ENCODE results near the gene MT1F. TPM values are rescaled to one million over a fixed set of nuclear protein-coding genes. Genes with fewer than 3 reads are reported as not detected.

Gene MT1F
- total and polyA plus RNA-seq, 2 of the 4 experiments (the other 2 are of a cell fraction), result 0.56 TPM; not detected in 1

- Histone ChIP-seq H3K14ac (replicated peaks; ENCODE audit: low read depth, low read length) (peak overlapping the region; percentile 81; the same call in 1 of the 2 replicates), H3K23ac (ENCODE audit: low read depth, low read length) (peak overlapping the region; percentile 72; the same call in 1 of the 2 replicates), H3K9ac (ENCODE audit: low read depth, low read length) (no peak overlapping the region), H3K9me3 (ENCODE audit: control insufficient read depth, insufficient read depth, low read length) (no peaks in the 10 kb centered on the region), H3K4ac (ENCODE audit: low read depth, low read length) (peak overlapping the region; percentile 93), H2BK20ac (ENCODE audit: low read depth, low read length) (peak overlapping the region; percentile 96; the same call in 1 of the 2 replicates), H3K27me3 (ENCODE audit: control insufficient read depth, insufficient read depth, low read length) (no peaks in the 10 kb centered on the region), H2AK5ac (ENCODE audit: low read depth, low read length) (peak overlapping the region; percentile 99), H3K4me3 (ENCODE audit: insufficient read depth, low read depth, low read length) (no peak overlapping the region), H3K9me1 (ENCODE audit: insufficient read depth, low read length) (peaks cover 24% of the 10 kb centered on the region), H4K8ac (ENCODE audit: low read depth in 2 of 2, low read length in 2 of 2) (peak overlapping the region; percentile 75 to 78; a peak in 3 of 4 replicates), H4K20me1 (ENCODE audit: insufficient read depth, low read length) (no peaks in the 10 kb centered on the region), H2BK5ac (ENCODE audit: low read depth, low read length, poor library complexity, severe bottlenecking) (peak overlapping the region; percentile 96), H3K4me2 (ENCODE audit: low read depth, low read length) (0 out of 2 replicates have a peak overlapping the region, but pooled peaks have one; percentile 22), H3K18ac (ENCODE audit: low read depth, low read length) (peak overlapping the region; percentile 66; the same call in 1 of the 2 replicates), H3K4me1 (ENCODE audit: control insufficient read depth, insufficient read depth, low read length) (peaks cover 36% of the 10 kb centered on the region), H4K91ac (ENCODE audit: insufficient read depth, low read depth, low read length) (peak overlapping the region; percentile 91), H2BK120ac (ENCODE audit: low read depth, low read length) (peak overlapping the region; percentile 96), H2AK9ac (replicated peaks; ENCODE audit: low read depth, low read length, poor library complexity) (peak overlapping the region; percentile 79), H2BK15ac (ENCODE audit: low read depth, low read length) (peak overlapping the region; percentile 98; the same call in 1 of the 3 replicates), H4K5ac (ENCODE audit: low read depth, low read length) (peak overlapping the region; percentile 52; the same call in 1 of the 2 replicates), H3K36me3 (ENCODE audit: control insufficient read depth, insufficient read depth, low read length) (no peaks in the 10 kb centered on the region), H3K27ac (ENCODE audit: insufficient read depth, low read length) (peak overlapping the region; percentile 59), H3K56ac (ENCODE audit: extremely low read depth, insufficient read depth, low read length) (no peak overlapping the region), H3K79me1 (ENCODE audit: low read depth in 1 of 2, low read length in 2 of 2) (peaks cover 2 to 54% of the 10 kb centered on the region in 2 experiments; a peak in 3 of 4 replicates), H2AFZ (replicated peaks; ENCODE audit: low read length, poor library complexity) (no peak overlapping the region)
- ATAC-seq (ENCODE audit: low read depth) (peak; percentile 8), DNase-seq (peak; percentile 86)
- in situ Hi-C loops (cut with MboI; ENCODE audit: low sequenced_read_pairs), result no loop called here
- BruUV-seq (replicated peaks), result no TSS peak
- TF ChIP-seq FOS (IDR thresholded peaks at IDR 0.05; ENCODE audit: low read depth, low read length) (peak; percentile 77; the same call in 1 of the 2 replicates), MAFK (IDR thresholded peaks at IDR 0.05; ENCODE audit: low read depth, low read length) (no peak), CEBPB (IDR thresholded peaks at IDR 0.05; ENCODE audit: low read depth, low read length) (peak; percentile 15; the same call in 1 of the 2 replicates), RCOR1 (IDR thresholded peaks at IDR 0.05; ENCODE audit: insufficient replicate concordance, low read length) (peak; percentile 14), CHD1 (IDR thresholded peaks at IDR 0.05; ENCODE audit: low read depth, low read length) (no peak)
- ChIA-PET CTCF (no interaction called here), POLR2A (ENCODE audit: unreplicated experiment) (no interaction called here)
- intact Hi-C loops (cut with micrococcal nuclease), result no loop called here
- dilution Hi-C loops (cut with HindIII; ENCODE audit: low sequenced_read_pairs, unreplicated experiment), result no loop called here
Observed at GRCh38 chr16:56614549-56614991, 43.2 kb upstream of the MT1F start.
